Measurements from ENCODE around the gene OR5AR1.

DNA sequence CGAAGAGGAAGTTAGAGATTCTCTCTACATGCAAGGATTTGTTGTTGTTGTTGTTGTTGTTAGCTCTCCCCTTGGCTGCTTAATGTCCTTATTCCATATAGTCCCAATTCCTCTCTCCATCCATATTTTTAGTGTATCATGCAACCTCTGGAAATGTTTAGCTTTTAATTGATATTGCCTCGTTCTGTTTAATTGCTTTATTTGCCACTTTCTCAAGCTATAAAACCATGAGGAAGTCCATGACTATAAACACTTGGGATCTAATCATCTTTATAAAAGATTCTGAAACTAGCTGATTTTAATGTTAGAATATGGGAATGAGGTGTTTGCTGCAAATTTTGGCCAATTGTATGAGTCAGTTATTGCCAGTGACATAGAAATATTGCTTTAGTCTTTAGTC lies 29.9 kb downstream of the OR5AR1 start:
- TF ChIP-seq POLR2A (IDR thresholded peaks at IDR 0.05; ENCODE audit: extremely low read depth, insufficient read length) (no peak), MYC (IDR thresholded peaks at IDR 0.05; ENCODE audit: low read depth, low read length) (no peak)
- TF ChIP-seq, protein P1, sequence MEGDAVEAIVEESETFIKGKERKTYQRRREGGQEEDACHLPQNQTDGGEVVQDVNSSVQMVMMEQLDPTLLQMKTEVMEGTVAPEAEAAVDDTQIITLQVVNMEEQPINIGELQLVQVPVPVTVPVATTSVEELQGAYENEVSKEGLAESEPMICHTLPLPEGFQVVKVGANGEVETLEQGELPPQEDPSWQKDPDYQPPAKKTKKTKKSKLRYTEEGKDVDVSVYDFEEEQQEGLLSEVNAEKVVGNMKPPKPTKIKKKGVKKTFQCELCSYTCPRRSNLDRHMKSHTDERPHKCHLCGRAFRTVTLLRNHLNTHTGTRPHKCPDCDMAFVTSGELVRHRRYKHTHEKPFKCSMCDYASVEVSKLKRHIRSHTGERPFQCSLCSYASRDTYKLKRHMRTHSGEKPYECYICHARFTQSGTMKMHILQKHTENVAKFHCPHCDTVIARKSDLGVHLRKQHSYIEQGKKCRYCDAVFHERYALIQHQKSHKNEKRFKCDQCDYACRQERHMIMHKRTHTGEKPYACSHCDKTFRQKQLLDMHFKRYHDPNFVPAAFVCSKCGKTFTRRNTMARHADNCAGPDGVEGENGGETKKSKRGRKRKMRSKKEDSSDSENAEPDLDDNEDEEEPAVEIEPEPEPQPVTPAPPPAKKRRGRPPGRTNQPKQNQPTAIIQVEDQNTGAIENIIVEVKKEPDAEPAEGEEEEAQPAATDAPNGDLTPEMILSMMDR (IDR thresholded peaks at IDR 0.05; ENCODE audit: low read depth, low read length) = no peak
- TF ChIP-seq, protein P2, sequence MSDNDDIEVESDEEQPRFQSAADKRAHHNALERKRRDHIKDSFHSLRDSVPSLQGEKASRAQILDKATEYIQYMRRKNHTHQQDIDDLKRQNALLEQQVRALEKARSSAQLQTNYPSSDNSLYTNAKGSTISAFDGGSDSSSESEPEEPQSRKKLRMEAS (IDR thresholded peaks at IDR 0.05; ENCODE audit: low read depth, low read length) = no peak

Data from NB4 (cell line).